Caco-2 (cell line): Measurements from ENCODE around the gene HAUS7. TPM values are rescaled to one million over a fixed set of nuclear protein-coding genes. Genes with fewer than 3 reads are reported as not detected.
A peak's percentile ranks its signal among the peaks of the same experiment; 100 is the strongest.

Experiments used
- BruUV-seq: library from RNA; stranded (reverse); fragments of 400-500 nt; replicated peaks from 2 replicates; lab custom pipeline; 2021; lab: Mats Ljungman, UMichigan
- CTCF ChIA-PET: fragments of 300-600 bp; sonication (Branson Sonifier 250); formaldehyde crosslinking; loops from one replicate; lab custom pipeline; 2022; ENCODE audit warnings: antibody characterized with exemption; lab: Charles Lee
- POLR2A ChIA-PET: fragments of 300-600 bp; sonication (Branson Sonifier 250); formaldehyde crosslinking; loops from one replicate; lab custom pipeline; 2022; ENCODE audit warnings: antibody characterized with exemption; lab: Charles Lee
- DNase-seq, 2 experiments: peaks; one replicate each; pipeline versions ENCODE4 v3.0.0 to v3.0.0-alpha.2; 2020 to 2022
- H3K27me3 ChIP-seq: replicated peaks from 2 replicates; pipeline ENCODE4 v1.6.0; 2011; ENCODE audit warnings: low read length; ENCODE audit not compliant: control insufficient read depth, insufficient read depth
- H3K36me3 ChIP-seq: 2 replicates; pipeline ENCODE4 v1.5.1; 2011; ENCODE audit warnings: low read length; ENCODE audit not compliant: control insufficient read depth, insufficient read depth
- H3K4me1 ChIP-seq: fragments of 250-450 bp; sonication (Bioruptor Pico); 2 replicates; pipeline ENCODE4 v1.5.1; 2020; ENCODE audit warnings: mild to moderate bottlenecking
- H3K4me3 ChIP-seq: 2 replicates; pipeline ENCODE4 v1.5.1; 2011; ENCODE audit warnings: low read depth, mild to moderate bottlenecking, control low read depth, low read length
- H3K9me3 ChIP-seq: fragments of 250-450 bp; sonication (Bioruptor Pico); 2 replicates; pipeline ENCODE4 v1.5.1; 2020; ENCODE audit warnings: mild to moderate bottlenecking, moderate library complexity
- H3K27ac Mint-ChIP-seq: one replicate; pipeline ENCODE4 v1.8.0; 2022; ENCODE audit warnings: mixed read lengths; ENCODE audit not compliant: unreplicated experiment
- H3K27me3 Mint-ChIP-seq: one replicate; pipeline ENCODE4 v1.8.0; 2022; ENCODE audit warnings: mixed read lengths; ENCODE audit not compliant: insufficient read depth, unreplicated experiment
- H3K36me3 Mint-ChIP-seq: one replicate; pipeline ENCODE4 v1.8.0; 2022; ENCODE audit warnings: mild to moderate bottlenecking, mixed read lengths; ENCODE audit not compliant: insufficient read depth, unreplicated experiment
- H3K4me1 Mint-ChIP-seq: one replicate; pipeline ENCODE4 v1.8.0; 2022; ENCODE audit warnings: low read depth, mixed read lengths; ENCODE audit not compliant: unreplicated experiment
- H3K4me3 Mint-ChIP-seq: one replicate; pipeline ENCODE4 v1.8.0; 2022; ENCODE audit warnings: mild to moderate bottlenecking, moderate library complexity, mixed read lengths; ENCODE audit not compliant: unreplicated experiment
- H3K9me3 Mint-ChIP-seq: one replicate; pipeline ENCODE4 v1.8.0; 2022; ENCODE audit warnings: mixed read lengths; ENCODE audit not compliant: unreplicated experiment
- CTCF ChIP-seq, 2 experiments: fragments of 200-600 bp in 1 of 2; IDR thresholded peaks; 1 replicate in 1 of 2; 2 replicates in 1 of 2; pipeline versions ENCODE4 v1.5.1 to v1.8.0; 2011 to 2022; ENCODE audit warnings: antibody characterized with exemption in 1 of 2, control low read depth in 1 of 2, inconsistent platforms in 1 of 2, low read depth in 1 of 2, low read length in 1 of 2, mild to moderate bottlenecking in 1 of 2, moderate library complexity in 1 of 2; ENCODE audit not compliant: insufficient read depth in 1 of 2, severe bottlenecking in 1 of 2, unreplicated experiment in 1 of 2
- intact Hi-C: fragments of 100-400 bp; cut with micrococcal nuclease; formaldehyde crosslinking; loops from one replicate; pipeline ENCODE4 v1.10.0; 2022; ENCODE audit not compliant: unreplicated experiment
- total RNA-seq: library from RNA; stranded (reverse); gene quantifications from 2 replicates; pipeline ENCODE4 v1.2.3, GENCODE V29; 2022

Gene HAUS7
- total RNA-seq, 1 experiment from 2014 or later, result 34.0 TPM

- H3K27me3 ChIP-seq, result no peaks in the 10 kb centered on the region
- no peak for TF ChIP-seq CTCF (IDR thresholded peaks at IDR 0.05; ENCODE audit: insufficient read depth in 1 of 2, low read depth in 1 of 2, low read length in 1 of 2, severe bottlenecking in 1 of 2, unreplicated experiment in 1 of 2)
- H3K36me3 ChIP-seq, result no peaks in the 10 kb centered on the region
- peaks cover 8% of the 10 kb centered on the region; the same call in 1 of the 2 replicates for H3K4me1 ChIP-seq
- no peaks in the 10 kb centered on the region for H3K9me3 ChIP-seq
- H3K4me1 Mint-ChIP-seq, result no peaks in the 10 kb centered on the region
- intact Hi-C loops, result no loop called here
- BruUV-seq, result no TSS peak
- no peak overlapping the region for H3K4me3 Mint-ChIP-seq
- no peak overlapping the region for H3K4me3 ChIP-seq
- DNase-seq, result no peak
- H3K36me3 Mint-ChIP-seq, result peaks cover 27% of the 10 kb centered on the region
- CTCF ChIA-PET, result no interaction called here
- no peaks in the 10 kb centered on the region for H3K9me3 Mint-ChIP-seq
- POLR2A ChIA-PET, result no interaction called here
- H3K27ac Mint-ChIP-seq, result no peak overlapping the region
- no peaks in the 10 kb centered on the region for H3K27me3 Mint-ChIP-seq
Measured at GRCh38 chrX:153463031-153463430, 7.3 kb downstream of the HAUS7 start.

- Mint-ChIP-seq H3K27me3 (no peaks in the 10 kb centered on the region), H3K9me3 (no peaks in the 10 kb centered on the region), H3K4me1 (no peaks in the 10 kb centered on the region), H3K27ac (no peak overlapping the region), H3K36me3 (peaks cover 28% of the 10 kb centered on the region), H3K4me3 (no peak overlapping the region)
- intact Hi-C loops, result no loop called here
- Histone ChIP-seq H3K9me3 (no peaks in the 10 kb centered on the region), H3K36me3 (no peaks in the 10 kb centered on the region), H3K27me3 (no peaks in the 10 kb centered on the region), H3K4me1 (peaks cover 8% of the 10 kb centered on the region; the same call in 1 of the 2 replicates), H3K4me3 (no peak overlapping the region)
- POLR2A ChIA-PET, result no interaction called here
- CTCF ChIA-PET, result no interaction called here
- no peak for TF ChIP-seq CTCF (IDR thresholded peaks at IDR 0.05; ENCODE audit: insufficient read depth in 1 of 2, low read depth in 1 of 2, low read length in 1 of 2, severe bottlenecking in 1 of 2, unreplicated experiment in 1 of 2)
- no TSS peak for BruUV-seq
- DNase-seq, result no peak
Measured at GRCh38 chrX:153462291-153462690, 8.1 kb downstream of the HAUS7 start.

- H3K27me3 Mint-ChIP-seq, result no peaks in the 10 kb centered on the region
- no peak overlapping the region for H3K4me3 ChIP-seq
- H3K27me3 ChIP-seq, result no peaks in the 10 kb centered on the region
- intact Hi-C loops, result loop anchor here (2.0 kb wide), 1 partner anchor 46 kb away; no protein-coding TSS in a partner anchor
- H3K9me3 Mint-ChIP-seq, result no peaks in the 10 kb centered on the region
- POLR2A ChIA-PET, result interaction anchor here (0.6 kb wide), 1 partner anchor 31 kb away, joined by 4 read pairs; no protein-coding TSS in a partner anchor
- peak; percentile 47 to 80 for TF ChIP-seq CTCF (IDR thresholded peaks at IDR 0.05; ENCODE audit: insufficient read depth in 1 of 2, low read depth in 1 of 2, low read length in 1 of 2, severe bottlenecking in 1 of 2, unreplicated experiment in 1 of 2)
- CTCF ChIA-PET, result interaction anchor here (0.6 to 1.8 kb wide), 11 partner anchors 9 to 147 kb away, joined by 3 to 23 read pairs (median 4); partner anchors contain the start of genes BGN and HAUS7
- BruUV-seq, result no TSS peak
- no peak overlapping the region for H3K27ac Mint-ChIP-seq
- H3K9me3 ChIP-seq, result no peaks in the 10 kb centered on the region
- H3K4me3 Mint-ChIP-seq, result no peak overlapping the region
- H3K4me1 ChIP-seq, result peaks cover 8% of the 10 kb centered on the region; the same call in 1 of the 2 replicates
- DNase-seq, result peak; percentile 59 to 62
- H3K36me3 Mint-ChIP-seq, result peaks cover 27% of the 10 kb centered on the region
- H3K36me3 ChIP-seq, result no peaks in the 10 kb centered on the region
- H3K4me1 Mint-ChIP-seq, result no peaks in the 10 kb centered on the region
Measured at GRCh38 chrX:153460826-153461225, 9.6 kb downstream of the HAUS7 start.
